ENCODE data around the gene METTL1.
"Not testable (repeated sequence)": the region's sequence is repeated elsewhere in the genome, so short reads cannot be mapped to it uniquely, and the experiment has no call there.

The METTL1 gene

DNA sequence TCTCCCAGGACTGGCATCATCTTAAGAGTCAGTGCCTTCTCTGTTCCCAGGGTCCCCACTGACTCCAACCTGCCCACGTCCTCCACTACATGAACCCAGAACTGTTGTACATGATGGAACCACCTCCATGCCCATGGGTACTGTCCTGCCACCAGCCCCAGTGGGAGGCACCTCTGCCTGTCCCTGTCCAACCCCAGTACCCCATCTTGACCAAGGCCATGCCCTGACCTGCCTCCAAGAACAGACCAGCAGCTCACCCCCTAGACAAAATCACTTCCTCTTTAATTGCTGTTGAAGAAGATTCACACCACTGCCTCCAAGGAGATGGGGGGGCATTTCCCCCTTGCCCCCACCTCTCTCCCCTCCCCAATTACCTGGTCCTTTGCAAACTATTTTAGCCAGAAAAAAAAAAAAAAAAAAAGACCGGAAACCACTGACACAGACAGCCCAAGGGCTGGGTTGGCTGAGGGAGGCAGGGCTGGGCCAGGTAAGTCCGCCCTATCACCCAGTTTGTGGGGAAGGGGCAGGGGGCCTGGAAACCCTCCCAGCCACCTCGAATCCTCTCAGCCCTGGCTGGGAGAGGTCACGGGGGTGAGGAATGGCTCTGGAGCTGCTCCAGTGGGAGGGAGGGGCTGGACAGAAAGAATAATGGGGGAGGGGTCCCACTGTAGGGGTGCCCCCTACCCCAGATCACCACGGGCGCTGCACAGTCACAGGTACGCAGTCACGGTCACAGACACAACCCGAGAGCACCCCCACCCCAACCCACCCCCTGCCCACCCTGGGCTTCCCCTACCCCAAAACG is 46.8 kb downstream of the METTL1 start:
- DNase-seq (ENCODE audit: low read depth in 2 of 2, low spot score in 1 of 2) = no peak

DNA sequence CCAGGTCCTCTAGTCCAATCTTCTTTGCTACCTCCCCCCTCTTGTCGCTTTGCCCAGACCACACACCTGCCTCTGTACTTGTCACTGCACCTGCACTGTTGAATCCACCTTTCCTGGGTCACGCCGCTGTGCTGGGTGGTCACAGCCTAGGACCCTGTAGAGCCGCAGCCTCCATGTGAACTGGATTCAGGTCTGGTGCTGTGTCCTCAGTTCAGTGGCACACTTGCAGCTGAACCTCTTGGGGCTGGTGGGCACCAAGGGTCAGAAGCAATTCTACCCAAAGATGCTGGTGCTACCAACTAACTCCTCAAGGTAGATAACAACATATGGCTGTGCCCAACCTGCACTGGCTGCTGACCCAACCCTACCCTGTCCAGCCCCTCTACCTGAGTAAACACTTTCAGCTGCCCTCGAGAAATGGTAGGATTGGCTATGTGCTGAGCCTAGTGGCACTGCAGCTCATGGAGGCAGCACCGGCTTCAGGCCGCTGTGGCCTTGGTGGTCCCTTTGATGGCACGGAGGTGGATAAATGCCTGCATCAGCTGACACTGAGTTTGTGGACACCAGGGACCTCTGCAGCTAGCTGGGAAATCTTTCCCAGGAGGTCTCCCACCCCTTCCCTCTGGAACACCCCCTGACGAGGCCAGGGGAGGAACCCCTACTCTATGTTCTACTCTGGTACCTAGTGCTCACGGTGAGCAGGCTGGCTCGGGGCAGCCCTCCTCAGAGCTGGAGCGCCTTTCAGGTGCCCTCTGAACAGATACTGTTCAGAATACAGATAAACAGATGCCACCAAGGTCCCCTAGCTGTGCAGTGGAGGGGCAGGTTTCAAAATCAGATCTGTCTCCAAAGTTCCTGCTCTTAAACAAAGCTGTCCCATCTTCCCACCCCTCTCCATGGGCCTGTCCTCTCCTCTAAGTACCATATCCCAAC is 47.6 kb downstream of the METTL1 start:
- DNase-seq (ENCODE audit: low read depth in 2 of 2, low spot score in 1 of 2) = no peak

DNA sequence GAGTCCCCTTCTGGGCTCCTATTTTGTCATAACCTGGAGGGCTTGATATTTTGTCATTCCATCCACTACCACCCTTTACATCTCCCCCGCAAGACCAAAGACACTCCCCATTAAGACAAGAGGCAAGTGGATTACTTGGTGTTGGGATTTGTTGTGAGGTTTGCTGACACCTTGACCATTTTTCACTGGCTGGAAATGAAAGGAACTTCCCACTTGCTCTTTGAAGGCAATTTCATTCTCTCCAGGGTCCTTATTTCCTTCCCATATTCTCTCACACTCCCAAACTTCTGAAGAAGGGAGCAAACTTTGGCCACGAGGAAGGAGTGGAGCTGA is 48.3 kb downstream of the METTL1 start:
- no peak for DNase-seq (ENCODE audit: low read depth in 2 of 2, low spot score in 1 of 2)

DNA sequence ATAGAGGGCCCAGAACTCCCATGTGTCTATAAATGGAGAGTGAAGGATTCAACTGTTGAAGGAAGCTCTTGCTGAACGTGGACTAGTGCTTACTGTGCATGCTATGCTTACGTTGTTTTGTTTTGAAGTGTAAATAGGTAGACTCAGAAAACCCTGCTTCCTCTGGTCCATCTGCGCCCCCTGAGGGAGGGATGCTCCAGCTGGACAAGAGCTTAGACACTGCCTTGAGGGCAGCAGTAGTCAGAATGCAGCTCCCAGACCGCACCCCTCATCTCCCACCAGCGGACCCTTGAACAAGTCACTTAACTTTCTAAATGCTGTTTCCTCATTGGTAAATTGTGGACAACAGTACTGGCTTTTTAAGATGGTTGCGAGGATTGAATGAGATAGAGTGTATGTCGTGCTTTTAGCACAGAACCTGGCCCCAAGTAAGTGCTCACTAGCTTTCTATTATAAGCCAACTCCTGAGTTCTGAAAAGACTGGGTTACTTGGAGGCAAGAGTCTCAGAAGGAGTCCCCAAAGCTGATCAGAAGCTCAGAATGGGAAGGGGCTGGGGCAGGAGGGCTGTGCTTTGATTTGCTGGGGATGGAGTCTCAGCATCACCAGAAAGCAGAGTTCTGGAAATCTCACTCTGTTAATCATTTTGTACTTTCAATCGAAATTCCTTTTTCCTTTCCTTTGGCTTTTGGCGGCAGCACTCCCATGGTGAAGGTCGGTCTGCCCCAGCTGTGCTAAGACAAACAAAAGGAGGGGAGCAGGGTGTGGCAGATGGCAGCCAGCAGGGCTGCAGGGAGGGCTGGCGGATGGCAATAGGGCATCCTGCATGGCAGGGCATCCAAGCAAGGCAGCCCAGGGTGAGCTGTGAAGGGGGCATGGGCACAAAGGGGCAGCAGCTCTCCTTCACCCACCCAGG is 48.9 kb downstream of the METTL1 start:
- no peak for DNase-seq (ENCODE audit: low read depth in 2 of 2, low spot score in 1 of 2)

DNA sequence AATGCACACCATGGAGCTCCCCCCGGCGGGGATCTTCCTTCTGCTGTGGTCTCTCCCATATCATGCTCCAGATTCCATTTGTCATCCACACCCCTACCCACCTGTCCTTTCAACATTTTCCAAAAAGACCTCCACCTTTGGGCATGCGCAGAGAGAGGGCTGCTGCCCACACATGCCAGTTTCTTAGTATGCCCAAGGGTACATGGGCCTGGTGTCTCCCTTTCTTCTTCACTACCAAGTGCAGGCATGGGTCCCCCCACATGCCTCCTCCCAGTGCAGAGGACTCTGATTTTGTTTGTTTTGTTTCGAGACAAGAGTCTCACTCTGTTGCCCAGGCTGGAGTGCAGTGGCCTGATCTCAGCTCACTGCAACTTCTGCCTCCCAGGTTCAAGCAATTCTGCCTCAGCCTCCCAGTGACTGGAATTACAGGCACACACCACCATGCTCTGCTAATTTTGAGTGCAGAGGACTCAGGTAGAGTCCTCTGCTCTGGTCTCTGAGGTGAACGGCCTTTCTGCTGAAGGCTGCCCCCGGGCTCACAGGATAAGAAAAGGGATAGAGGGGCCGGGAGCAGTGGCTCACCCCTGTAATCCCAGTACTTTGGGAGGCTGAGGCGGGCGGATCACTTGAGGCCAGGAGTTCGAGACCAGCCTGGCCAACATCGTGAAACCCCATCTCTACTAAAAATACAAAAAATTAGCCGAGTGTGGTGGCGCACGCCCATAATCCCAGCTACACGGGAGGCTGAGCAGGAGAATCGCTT is 49.9 kb downstream of the METTL1 start:
- DNase-seq (ENCODE audit: low read depth in 2 of 2, low spot score in 1 of 2) = not testable (repeated sequence)

DNA sequence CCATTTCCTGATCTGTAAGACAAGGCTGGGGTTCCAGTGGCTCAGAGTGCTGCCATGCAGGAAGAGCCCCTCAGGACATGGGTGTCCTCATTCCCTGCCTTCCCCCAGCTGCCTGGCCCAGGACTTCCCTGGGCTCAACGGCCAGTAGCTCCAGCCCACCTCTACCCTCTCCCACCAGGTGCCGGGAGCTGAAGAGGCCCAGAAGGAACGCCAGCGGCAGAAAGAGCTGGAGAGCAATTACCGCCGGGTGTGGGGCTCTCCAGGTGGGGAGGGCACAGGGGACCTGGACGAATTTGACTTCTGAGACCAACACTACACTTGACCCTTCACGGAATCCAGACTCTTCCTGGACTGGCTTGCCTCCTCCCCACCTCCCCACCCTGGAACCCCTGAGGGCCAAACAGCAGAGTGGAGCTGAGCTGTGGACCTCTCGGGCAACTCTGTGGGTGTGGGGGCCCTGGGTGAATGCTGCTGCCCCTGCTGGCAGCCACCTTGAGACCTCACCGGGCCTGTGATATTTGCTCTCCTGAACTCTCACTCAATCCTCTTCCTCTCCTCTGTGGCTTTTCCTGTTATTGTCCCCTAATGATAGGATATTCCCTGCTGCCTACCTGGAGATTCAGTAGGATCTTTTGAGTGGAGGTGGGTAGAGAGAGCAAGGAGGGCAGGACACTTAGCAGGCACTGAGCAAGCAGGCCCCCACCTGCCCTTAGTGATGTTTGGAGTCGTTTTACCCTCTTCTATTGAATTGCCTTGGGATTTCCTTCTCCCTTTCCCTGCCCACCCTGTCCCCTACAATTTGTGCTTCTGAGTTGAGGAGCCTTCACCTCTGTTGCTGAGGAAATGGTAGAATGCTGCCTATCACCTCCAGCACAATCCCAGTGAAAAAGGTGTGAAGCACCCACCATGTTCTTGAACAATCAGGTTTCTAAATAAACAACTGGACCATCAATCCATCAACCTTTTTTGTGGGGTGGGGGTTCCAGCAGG is 51.0 kb downstream of the METTL1 start:
- DNase-seq (ENCODE audit: low read depth in 2 of 2, low spot score in 1 of 2) = no peak

DNA sequence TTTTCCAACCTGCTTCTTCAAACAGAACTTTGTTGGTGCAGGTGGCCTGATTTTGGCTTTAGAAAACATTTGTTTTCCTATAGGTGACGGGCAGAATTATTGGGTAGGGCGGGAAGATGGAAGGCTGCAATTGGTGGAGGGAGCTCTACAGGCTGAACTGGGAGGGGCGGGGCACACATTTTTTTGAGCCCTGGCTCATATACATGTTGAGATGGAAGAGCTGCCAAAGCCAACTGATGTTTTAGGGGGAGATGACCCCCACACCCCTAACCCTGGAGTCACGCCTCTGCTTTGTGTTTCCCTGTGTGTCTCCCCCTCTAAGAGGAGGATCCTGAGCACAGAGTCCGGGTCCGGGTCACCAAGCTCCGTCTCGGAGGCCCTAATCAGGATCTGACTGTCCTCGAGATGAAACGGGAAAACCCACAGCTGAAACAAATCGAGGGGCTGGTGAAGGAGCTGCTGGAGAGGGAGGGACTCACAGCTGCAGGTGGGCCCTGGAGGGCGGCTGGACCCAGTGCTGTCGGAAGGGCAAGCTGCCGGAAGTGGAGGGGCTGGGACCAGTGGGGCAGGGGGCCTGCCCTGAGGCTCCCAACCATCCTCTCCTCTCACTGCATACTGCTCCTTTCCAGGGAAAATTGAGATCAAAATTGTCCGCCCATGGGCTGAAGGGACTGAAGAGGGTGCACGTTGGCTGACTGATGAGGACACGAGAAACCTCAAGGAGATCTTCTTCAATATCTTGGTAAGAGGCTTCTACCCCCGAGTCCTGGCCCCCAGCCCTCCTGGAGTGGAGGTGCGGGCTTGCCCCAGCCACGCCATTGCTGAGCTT is 51.9 kb downstream of the METTL1 start:
- no peak for DNase-seq (ENCODE audit: low read depth in 2 of 2, low spot score in 1 of 2)

DNA sequence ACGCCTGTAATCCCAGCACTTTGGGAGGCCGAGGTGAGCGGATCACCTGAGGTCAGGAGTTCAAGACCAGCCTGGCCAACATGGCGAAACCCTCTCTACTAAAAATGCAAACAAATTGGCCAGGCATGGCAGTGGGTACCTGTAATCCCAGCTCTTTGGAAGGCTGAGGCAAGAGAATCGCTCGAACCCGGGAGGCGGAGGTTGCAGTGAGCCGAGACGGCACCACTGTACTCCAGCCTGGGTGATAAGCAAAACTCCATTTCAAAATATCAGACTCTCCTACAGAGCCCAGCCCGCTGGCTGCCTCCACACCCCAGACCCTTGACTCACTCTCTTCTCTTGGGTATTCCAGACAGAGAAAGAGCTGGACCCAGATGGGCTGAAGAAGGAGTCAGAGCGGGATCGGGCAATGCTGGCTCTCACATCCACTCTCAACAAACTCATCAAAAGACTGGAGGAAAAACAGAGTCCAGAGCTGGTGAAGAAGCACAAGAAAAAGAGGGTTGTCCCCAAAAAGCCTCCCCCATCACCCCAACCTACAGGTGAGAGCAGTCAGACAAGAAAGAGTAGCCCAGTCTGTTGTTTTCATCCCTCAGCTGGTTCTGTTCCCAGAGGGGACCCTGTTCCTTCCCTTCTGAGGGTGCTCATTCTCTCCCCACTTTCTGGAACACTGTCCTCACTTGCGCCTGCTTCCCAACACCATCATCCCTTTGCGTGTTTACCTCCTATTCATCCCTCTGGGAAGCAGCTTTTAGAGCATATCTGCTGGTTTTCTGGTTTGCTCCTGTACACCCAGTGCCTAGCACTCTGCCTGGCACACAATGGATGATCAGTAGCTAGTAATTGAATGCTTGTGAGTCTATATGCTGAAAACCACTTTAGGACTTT is 53.0 kb downstream of the METTL1 start:
- no peak for DNase-seq (ENCODE audit: low read depth in 2 of 2, low spot score in 1 of 2)

All from stimulated activated CD8-positive, alpha-beta memory T cell treated with anti-CD3 and anti-CD28 coated beads, Interleukin-4, amount 100 ng/mL, for 4 hours (primary cell).